HG03108 (cell line): ENCODE data around the gene FHL3.

Experiments used
- ATAC-seq: cut with Tn5 transposase; IDR thresholded peaks from one replicate; pipeline ENCODE4 v1.9.1; 2021; ENCODE audit warnings: moderate library complexity; ENCODE audit not compliant: unreplicated experiment

The FHL3 gene, protein sequence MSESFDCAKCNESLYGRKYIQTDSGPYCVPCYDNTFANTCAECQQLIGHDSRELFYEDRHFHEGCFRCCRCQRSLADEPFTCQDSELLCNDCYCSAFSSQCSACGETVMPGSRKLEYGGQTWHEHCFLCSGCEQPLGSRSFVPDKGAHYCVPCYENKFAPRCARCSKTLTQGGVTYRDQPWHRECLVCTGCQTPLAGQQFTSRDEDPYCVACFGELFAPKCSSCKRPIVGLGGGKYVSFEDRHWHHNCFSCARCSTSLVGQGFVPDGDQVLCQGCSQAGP

DNA sequence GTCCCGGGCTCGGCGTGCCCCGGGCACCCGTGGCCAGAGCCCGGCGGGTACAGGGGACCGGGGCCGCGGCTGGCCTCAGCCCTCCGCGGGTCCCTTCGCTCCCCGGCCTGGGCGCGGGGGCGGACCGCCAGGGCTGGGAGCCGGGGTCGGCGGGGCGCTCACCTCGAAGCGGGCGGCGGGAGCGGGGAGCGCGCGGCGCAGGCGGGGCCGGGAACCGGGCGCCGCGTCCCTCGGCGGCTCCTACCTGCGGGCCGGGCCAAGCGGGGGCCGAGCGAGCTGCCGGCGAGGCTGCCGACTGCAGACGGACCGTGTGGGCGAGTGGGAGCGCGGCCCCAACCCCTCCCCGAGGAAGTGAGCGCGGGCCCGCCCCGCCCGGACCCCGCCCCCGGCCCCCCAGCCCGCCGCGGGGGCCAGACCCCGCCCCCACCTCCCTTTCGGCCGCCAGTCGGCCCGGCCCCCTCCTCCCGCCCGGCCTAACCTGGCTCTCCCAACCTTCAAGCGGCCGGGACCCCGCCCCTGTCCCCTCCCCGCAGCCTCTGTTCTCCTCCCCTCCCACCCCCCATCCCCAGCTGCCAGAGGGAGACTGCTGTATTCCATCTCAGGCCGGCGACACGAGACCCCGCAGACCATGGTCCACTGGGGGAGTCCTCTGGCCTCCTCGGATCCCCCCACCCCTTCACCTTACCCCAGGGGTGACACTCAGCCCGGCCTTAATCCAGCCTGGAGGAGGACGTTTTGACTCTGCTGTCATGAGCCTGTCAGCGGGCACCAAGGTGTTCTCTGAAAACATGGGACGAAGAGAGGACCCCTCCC lies at the start of gene FHL3:
FHL3 (minus strand) TSS at position 320 of the 813 bp plus-strand sequence. CDS start 6,102 bp downstream, outside the sequence.
- ATAC-seq: no peak

DNA sequence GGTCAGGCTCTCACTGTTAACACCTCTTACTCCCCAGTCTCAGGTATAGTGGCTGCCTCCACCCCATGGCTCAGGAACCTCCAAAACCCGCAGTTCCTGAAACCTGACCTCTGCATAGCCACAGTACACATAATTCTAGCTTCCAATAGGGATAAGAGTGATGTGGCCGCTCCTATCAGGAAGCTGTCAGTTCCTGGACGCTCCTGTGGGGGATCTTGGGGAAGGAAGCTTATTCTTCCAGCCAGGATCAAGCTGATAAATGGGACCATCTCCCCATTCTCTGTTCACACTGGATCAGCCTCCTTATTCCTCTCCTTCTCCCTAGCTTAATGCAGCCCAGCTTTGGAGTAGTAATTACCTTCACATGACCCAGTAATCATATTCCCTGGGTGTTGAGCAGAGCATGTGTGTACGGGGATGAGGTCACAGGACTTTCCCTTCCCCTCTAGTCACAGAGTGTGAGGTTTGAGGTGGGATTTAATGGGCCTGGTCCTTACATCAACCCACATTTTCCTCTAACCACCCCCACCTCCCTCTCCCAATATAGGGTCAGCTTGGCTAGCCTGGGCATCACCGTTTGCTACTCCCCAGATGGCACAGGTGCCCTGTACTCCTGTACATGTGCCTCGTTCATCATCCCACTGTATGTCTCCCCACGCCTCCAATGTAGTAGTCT lies 48.2 kb upstream of the FHL3 start:
- no peak for ATAC-seq

DNA sequence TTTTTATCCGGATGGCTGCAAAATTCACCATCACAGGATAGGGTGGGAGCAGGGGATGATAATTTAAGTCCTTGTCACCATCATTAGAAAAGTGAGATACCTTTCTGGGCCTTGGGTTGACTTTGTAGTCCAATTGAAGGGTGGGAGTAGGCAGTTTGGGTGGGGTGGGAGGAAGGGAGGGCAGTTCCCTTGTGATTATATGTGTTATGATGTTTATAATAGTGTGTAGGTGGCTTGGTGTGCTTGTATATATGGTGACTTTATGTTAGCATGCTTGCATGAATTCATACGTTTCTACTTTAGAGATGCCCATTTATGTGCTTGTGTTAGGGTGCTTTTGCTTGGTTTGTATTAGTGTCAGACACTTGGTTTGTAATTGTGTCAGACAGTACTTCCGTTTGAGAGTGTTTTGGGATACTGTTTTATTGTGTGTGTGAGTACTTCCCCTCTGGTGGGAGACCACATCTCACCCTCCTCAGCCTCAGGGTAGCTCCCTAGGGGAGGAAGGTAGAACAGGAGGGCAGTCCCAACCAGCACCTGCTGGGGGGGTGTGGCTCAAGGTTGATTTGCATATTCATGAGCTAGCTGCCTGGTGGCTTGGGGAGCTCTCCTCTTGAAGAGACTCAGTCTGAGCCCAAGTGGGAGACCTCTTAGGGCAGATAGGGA lies 47.6 kb upstream of the FHL3 start:
- ATAC-seq: peak; percentile 62

DNA sequence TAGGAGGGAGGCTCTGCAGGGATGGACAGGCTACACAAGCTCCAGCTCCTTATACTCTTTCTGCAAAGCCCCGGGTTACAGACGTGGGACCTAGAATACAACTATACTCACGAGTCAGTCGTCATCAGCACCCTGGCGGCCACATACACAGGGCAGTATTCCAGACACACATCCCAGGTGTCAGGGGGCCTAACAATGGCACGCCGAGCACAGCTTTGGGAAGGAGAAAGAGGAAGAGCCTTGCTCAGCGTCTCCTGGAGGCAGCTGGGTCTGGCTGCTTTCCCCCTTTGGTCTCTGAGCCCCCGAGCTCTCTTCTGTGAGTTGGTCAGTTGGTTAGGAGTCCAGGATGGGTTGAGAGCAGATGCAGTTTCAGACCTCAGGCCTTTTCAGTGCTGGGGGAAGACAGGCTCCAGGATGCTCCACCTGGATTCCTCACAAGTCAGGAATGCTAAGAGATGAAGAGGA lies 45.8 kb upstream of the FHL3 start:
- no peak for ATAC-seq

DNA sequence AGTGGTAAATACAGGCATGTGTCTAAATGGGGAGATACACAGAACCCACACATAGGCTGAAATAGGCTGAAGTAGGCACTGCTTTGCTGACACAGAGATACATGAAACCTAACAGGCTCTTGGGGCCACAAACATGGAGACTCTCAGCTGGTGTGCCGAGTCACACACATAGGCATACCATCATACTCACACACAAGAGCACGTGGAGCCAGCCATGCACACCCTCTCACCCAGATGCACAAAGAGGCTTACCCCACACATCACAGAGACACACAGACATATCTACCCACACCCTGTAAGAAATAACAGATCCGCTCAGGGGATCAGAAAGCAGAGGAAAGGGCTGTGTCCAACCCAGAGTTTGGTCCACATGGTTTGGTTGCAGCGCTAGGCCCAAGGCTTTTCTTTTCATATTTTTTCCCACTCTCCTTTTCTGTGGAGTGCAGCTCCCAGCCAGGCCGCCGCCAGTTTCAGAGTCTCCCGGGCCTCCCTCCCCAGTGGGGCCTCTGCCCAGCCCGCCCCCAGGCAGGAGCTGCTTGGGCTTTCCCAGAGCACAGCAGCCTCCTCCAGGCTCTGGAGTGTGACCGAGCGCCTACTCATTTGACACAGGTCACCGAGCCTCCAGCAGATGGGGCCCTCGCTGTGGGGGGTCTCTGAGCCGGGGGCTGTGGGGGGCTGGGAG lies 45.2 kb upstream of the FHL3 start:
- ATAC-seq: no peak

DNA sequence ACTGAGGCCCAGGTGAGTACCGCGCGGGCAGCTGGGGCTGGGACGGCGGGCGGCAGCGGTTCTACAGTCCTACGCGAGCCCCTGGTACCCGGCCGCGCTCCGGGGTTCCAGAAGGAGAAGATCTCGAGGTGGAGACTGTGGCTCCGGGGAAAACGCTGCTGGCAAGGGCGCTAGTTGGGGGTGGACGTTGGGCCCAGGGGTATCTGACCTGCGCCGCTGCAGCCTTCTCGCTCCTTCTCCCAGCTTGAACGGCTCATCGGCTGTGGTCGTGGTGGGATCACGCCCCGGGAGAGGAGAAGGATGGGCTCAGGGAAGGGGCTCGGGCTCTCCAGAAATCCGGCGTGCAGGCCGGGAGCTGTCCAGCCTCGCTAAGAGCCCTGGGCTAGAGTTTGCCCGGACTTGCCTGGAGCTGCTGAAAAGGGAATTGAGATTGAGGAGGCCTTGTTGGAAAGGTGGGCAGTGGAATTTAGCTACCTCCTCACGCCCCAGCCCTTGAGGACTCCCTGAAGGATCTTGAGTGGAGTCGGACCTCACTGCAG lies 42.4 kb upstream of the FHL3 start:
- ATAC-seq: no peak

DNA sequence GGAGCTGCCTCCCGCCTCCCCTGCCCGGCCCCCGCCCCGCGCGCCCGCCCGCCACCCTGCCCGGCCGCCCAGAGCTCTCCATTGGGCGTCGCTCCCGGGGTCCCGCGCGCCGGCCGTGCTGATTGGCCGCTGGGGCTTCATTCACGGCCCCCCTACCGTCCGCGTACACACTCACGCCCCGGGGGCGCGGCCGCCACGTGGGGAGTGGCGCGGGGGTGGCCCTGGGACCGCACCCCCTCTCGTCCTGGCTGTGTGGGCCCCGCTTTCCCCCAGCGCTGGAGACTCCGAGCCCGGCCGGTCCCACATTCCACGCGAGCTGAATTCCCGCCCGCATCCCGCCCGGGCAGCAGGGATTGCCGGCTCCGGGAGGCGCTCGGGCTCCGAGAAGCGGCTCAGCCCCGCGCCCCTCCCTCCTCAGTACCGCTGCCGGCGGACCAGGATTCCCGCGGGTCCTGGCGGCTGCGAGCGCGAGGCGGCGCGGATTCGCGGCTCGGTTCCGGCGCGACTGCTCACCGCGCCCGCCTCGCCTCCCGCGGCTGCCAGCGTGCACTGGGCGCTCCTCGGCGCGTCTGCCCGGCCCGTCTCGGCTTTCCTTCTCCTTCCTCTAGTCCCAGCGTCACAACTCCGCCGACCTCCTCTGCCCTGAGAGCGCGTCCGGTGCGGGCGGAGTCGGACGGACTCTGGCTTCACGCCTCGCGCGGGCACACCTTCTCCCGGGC lies 41.7 kb upstream of the FHL3 start:
- peak; percentile 44 for ATAC-seq

DNA sequence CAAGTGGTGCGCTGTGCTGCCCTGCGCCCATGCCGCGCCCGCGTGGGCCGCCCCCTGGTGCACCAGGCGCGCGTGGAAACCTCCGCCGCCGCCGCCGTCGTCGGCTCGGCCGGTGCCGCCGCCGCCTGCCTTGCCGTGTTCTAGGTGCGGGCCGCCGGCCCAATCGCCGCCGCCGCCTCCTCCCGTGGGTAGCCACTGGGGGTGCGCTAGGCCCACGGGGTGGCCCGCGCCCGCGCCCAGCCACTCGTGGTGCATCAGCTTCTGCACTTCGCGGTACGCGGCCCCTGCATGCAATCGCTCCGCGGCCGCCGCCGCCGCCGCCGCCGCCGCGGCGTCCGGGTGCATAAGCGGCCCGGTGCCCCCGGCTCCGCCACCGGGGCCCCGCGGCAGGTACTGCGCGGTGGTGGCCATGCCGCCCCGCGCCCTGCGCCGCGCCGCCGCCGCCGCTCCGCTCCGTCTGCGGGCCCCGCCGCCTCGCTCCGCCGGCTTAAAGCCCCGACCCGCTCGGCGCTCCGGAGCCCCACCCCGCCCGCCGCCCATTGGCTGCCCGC lies 41.1 kb upstream of the FHL3 start, which contains the start of gene POU3F1:
POU3F1 (minus strand) TSS at position 461 of the 551 bp plus-strand sequence; CDS start at position 411, 50 bp downstream.
- ATAC-seq: no peak

DNA sequence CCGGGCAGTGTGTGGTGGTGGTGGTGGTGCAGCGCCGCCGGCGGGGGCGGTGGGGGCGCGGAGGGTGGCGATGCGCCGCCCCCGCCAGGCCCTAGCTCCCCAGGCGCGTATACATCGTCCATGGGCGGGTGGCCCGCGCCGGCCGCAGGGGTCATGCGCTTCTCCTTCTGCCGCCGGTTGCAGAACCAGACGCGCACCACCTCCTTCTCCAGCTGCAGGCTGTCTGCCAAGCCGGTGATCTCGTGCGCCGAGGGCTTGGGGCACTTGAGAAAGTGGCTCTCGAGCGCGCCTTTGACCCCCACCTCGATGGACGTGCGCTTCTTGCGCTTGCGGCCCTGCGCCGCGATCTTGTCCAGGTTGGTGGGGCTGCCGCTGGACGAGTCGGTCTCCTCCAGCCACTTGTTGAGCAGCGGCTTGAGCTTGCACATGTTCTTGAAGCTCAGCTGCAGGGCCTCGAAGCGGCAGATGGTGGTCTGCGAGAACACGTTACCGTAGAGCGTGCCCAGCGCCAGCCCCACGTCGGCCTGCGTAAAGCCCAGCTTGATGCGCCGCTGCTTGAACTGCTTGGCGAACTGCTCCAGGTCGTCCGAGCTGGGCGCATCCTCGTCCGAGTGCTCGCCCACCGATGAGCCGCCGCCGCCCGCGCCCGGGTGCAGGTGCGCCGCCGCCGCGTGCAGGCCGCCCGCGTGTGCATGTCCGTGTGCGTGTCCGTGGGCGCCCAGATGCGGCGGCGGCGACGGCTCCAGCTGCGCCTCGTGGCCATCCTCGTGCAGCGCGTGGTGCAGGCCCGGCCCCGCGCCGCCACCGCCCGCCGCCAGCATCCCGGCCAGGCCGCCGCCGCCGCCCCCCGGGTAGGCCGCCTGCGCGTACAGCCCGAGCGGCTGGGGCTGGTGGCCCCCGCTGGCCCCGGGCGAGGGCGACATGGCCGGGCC lies 40.4 kb upstream of the FHL3 start:
- ATAC-seq: peak; percentile 9

DNA sequence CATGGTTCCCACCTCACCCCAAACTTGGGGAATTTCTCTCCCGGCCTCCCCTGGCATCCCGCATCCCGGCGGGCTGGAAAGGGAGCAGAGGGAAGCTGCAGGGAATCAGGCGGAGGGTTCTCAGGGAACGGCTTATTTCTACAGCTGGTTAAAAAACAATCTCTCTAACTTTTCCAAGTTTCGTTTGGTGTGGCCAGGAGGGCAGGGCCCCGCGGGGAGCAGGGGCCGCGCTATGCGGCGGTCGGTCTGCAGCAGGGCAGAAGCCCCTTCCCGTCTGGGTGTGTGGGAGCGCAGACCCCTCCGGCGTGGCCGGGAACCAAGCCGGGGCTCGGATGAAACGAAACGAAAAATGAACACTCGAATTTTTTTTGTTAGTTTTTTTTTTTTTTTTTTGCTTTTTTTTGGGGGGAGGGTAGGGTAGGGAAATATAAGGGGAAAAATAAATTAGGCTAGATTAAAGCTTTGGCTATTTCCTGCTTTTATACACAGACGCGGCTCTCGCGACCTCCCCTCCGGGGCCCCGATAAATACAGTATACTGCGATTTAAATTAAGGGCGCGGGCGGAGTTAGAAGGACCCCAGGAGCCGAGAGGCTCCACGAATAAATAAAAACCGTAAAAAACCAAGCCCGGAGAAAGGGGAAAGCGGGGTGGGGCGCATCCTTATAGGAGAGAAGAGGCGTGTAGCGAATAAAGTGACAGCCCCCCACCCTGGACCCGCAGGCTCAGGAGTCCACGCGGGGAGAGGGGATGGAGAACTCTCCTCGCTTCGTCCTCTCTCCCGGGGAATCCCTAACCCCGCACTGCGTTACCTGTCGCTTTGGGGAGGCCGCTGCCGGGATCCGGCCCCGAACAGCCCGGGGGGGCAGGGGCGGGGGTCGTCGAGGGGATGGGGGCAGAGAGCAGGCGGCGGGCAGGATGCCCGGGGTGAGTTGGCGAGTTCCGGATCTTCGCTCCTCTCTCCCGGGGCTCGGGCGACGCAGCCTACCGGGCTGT lies 39.2 kb upstream of the FHL3 start:
- no peak for ATAC-seq

DNA sequence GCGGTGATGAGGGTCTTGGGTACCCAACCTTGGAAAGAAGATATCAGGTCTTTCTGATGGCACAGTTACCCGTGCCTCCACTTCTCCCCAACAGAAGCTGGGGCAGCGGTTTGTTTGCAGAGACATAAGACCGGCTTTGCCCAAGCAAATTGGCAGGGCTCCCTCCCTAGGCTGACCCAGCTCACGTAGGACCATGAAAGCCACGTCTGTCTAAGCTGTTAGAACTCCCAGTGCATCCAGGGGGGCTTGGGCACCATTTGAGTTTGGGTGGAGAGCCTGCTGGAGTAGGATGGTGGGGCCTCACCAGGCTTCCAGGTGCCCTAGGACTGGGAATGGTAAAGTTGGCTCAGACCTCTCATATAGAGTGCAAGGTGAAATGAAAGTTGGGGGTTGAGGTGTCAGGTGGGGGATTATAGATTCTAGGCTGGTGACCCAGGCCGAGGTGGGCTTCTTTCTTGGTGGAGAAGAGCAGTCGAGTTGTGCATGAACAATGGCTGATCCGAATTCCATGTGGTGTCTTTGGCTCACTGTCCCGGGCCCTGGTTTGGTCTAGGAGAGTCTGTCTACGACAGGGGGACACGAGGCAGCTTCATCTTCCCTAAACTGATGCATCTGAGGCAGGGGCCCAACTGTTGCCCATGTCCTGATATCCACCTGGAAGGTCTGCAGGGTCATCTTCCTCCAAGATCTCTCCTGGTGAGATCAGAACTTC lies 37.9 kb upstream of the FHL3 start:
- ATAC-seq: no peak

DNA sequence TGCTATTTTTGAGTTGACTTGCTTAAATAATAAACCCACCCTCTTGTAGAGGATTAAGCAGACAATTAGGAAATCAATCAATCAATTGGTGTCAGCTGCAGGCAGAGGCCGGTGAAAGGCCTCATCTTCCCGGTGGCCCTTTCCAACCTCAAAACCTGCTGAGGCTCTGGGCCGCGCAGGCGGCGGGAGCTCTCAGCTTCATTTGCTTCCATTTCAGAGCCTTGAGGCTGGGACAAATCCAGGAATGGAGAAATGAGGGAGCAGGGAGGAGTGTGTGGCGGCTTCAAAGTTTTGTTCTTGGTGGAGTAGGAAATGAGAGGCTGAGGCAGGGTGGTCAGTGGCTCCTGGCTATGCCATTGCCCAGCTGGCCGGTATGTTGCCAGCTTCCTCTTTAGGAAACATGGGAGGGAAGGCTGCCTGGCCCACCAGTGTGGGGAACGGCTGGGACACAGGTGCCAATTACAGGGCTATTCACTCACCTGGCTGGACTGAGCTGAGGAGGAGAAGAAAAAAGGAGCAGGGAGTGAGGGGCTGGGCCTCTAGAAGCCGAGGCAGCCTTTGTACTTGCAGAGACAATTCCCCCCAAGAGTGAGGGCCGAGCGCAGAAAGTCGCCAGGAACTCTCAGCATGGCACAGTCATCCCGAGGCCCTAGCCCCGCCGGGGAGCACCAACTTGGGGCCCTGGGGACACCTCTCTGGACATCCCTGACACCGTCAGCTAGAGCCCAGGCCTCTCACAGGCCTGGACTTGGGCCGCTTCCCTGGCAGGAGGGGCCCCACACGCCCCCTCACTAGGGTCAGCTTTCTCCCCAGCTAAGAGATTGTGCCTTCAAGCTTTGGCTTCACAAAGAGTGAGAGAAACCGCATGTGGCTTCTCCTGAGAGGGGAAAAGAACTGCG lies 36.9 kb upstream of the FHL3 start:
- no peak for ATAC-seq

DNA sequence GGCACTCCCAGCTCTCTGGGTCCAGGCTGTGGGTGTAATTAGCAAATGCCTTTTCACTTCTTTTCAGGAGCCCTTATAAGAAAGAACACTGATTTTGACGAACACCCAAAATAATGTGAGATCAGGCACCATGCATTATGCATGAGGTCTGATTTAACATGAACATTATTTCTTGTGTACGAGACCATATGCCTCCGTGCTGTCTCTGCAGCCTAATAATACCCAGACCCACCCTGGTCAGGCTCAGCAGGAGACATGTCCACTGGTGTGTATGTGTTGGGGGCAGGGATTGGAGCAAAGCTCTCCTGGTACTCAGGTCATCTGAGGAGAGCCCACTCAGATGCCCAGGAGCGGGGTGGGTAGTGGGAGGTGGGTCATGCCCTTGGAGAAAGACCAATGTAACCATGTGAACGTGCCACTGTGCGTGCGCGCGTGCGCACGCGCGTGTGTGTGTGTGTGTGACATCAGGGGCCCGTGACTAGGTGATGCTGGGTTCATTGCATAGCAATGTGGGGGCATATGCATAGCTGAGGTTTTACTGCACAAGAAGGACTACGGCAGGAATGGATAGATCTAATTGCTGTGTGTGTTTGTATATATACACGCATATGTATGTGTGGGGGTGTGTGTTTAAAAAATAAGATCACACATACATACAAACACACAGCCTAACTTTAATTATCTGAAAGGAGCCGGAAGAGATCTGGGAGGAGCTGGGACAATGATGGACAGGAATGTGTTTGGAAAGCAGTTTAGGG lies 34.2 kb upstream of the FHL3 start:
- ATAC-seq: no peak

DNA sequence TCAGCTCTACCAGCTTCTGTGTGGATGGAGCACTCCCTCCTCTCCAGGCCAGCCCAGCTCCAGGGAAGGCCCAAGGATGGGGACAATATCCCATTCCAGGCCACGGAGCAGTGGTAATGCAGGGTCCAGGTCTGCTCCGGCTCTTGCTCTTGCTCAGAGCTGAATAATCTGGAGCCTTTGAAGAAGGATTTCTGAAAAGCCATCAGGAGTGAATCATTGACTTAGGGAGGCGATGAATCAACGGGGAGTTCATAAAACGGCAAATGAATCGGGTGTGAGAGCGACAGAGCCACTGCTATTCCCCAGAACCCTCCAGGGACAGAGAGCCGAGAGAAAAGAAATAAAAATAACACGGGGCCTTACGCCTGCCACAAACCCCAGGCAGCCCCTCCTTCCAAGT lies 33.5 kb upstream of the FHL3 start:
- ATAC-seq: no peak
